ENCODE data around the gene SLFN12.

DNA sequence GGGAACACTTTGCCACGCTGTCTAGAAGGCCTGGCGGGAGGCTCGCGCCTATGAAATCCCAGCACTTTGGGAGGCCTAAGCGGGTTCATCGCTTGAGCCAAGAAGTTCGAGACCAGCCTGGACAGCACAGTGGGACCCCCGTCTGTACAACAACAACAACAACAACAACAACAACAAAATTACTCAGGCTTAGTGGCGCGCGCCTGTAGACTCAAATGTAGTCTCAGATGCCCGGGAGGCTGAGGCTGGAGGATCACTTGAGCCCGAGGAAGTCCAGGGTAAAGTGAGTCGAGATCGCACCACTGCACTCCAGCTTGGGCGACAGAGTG, 16.6 kb upstream of the SLFN12 start:
- TF ChIP-seq, protein P1, sequence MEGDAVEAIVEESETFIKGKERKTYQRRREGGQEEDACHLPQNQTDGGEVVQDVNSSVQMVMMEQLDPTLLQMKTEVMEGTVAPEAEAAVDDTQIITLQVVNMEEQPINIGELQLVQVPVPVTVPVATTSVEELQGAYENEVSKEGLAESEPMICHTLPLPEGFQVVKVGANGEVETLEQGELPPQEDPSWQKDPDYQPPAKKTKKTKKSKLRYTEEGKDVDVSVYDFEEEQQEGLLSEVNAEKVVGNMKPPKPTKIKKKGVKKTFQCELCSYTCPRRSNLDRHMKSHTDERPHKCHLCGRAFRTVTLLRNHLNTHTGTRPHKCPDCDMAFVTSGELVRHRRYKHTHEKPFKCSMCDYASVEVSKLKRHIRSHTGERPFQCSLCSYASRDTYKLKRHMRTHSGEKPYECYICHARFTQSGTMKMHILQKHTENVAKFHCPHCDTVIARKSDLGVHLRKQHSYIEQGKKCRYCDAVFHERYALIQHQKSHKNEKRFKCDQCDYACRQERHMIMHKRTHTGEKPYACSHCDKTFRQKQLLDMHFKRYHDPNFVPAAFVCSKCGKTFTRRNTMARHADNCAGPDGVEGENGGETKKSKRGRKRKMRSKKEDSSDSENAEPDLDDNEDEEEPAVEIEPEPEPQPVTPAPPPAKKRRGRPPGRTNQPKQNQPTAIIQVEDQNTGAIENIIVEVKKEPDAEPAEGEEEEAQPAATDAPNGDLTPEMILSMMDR (conservative IDR thresholded peaks at IDR 0.05; ENCODE audit: low read length), result no peak
- TF ChIP-seq EZH2phosphoT487 (IDR thresholded peaks at IDR 0.05; ENCODE audit: borderline replicate concordance, low read depth, low read length), result no peak
